ENCODE results near the gene PRRG4.

PRRG4 gene

DNA sequence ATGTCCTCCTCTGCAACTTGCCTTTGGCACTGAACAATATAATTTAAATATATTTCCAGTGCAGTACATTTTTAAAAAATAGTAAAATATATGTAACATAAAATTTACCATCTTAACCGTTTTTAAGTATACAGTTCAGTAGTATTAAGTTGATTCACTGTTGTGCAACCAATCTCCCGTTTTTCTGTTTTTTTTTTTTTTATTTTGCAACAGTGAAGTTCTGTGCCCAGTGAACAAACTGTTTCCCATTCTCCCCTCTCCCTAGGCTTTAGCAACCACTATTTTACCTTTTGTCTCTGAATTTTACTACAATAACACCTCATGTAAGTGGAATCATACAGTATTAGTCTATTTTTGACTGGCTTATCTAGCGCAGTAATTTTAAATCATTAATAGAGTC is 13.8 kb downstream of the PRRG4 start:
- H3K4me1 ChIP-seq (ENCODE audit: control insufficient read depth, low read depth, low read length) = no peaks in the 10 kb centered on the region
- no peak overlapping the region for H3K18ac ChIP-seq (ENCODE audit: low read length)
- no peaks in the 10 kb centered on the region for H3K36me3 ChIP-seq (ENCODE audit: control insufficient read depth, insufficient read depth, low read length)
- no peak overlapping the region for H4K8ac ChIP-seq (ENCODE audit: low read depth, low read length)
- H3K4me2 ChIP-seq (ENCODE audit: low read length) = no peak overlapping the region
- H3K9ac ChIP-seq (ENCODE audit: low read length) = no peak overlapping the region
- no peak overlapping the region for H3K27ac ChIP-seq (ENCODE audit: low read depth, low read length)
- no CpG with 5 or more reads among the region's 3 CpGs for WGBS (ENCODE audit: extremely low coverage, insufficient coverage, low lambda C conversion rate)
- H3K79me2 ChIP-seq (ENCODE audit: control insufficient read depth, insufficient read depth, low read length) = no peaks in the 10 kb centered on the region
- H3K79me1 ChIP-seq (ENCODE audit: low read length) = no peaks in the 10 kb centered on the region
- H3K56ac ChIP-seq (ENCODE audit: low read length) = no peak overlapping the region
- no peak overlapping the region for H4K5ac ChIP-seq (ENCODE audit: low read length)
- no peak for DNase-seq
- no peak overlapping the region for H2BK15ac ChIP-seq (replicated peaks; ENCODE audit: low read depth)
- H3K4me3 ChIP-seq (ENCODE audit: low read length) = no peak overlapping the region
- no peak overlapping the region for H3K4ac ChIP-seq (ENCODE audit: low read depth, low read length)
- no peak overlapping the region for H2BK120ac ChIP-seq (ENCODE audit: low read depth, low read length)
- no peaks in the 10 kb centered on the region for H3K27me3 ChIP-seq (ENCODE audit: insufficient read depth, low read length, poor library complexity)
- H2AK5ac ChIP-seq (ENCODE audit: low read length) = no peak overlapping the region
- no peak overlapping the region for H2BK5ac ChIP-seq (ENCODE audit: low read length)
- no peak overlapping the region for H3K23ac ChIP-seq (ENCODE audit: low read length)

DNA sequence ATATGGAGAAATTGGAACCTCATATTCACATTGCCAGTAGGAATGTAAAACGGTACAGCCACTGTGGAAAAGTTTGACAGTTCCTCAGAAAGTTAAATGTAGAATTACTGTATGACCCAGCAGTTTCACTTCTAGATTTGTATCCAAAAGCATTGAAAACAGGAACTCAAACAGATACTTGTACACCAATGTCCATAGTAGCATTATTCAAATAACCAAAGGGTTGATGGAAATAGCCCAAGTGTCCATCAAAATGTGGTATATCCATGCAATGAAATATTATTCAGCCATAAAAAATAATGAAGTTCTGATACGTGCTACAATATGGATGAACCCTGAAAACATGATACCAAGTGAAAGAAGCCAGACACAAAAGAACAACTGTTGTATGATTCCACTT is 17.8 kb downstream of the PRRG4 start:
- no CpG with 5 or more reads among the region's 2 CpGs for WGBS (ENCODE audit: extremely low coverage, insufficient coverage, low lambda C conversion rate)
- no peak overlapping the region for H2BK5ac ChIP-seq (ENCODE audit: low read length)

DNA sequence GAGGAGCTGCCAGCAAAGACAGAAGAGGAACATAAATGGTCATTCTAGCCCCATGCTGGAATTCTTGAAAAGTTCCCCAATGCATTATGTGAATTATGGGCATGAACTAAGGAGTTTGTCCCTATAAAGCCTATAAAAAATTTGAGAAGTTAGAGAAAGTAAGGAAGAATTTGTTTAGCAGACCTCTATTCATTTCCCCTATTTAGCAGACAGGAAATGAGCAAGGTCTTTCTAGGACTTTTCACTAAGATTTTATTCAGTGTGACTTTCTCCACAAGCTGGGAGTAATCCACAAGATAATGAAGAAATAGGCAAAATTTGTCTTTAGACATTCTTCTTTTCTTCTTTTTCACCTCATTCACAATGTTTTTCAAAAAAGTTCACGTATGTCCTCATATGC is 20.0 kb downstream of the PRRG4 start:
- no peak for DNase-seq
- Histone ChIP-seq H3K18ac (ENCODE audit: low read length) (no peak overlapping the region), H2BK120ac (ENCODE audit: low read depth, low read length) (no peak overlapping the region), H3K79me1 (ENCODE audit: low read length) (no peaks in the 10 kb centered on the region), H3K23ac (ENCODE audit: low read length) (no peak overlapping the region), H3K9ac (ENCODE audit: low read length) (no peak overlapping the region), H3K27me3 (ENCODE audit: insufficient read depth, low read length, poor library complexity) (no peaks in the 10 kb centered on the region), H3K4ac (ENCODE audit: low read depth, low read length) (no peak overlapping the region), H4K5ac (ENCODE audit: low read length) (no peak overlapping the region), H2BK5ac (ENCODE audit: low read length) (no peak overlapping the region), H2AK5ac (ENCODE audit: low read length) (no peak overlapping the region), H3K4me1 (ENCODE audit: control insufficient read depth, low read depth, low read length) (no peaks in the 10 kb centered on the region), H3K56ac (ENCODE audit: low read length) (no peak overlapping the region), H3K27ac (ENCODE audit: low read depth, low read length) (no peak overlapping the region), H3K4me3 (ENCODE audit: low read length) (no peak overlapping the region), H3K4me2 (ENCODE audit: low read length) (no peak overlapping the region), H2BK15ac (replicated peaks; ENCODE audit: low read depth) (no peak overlapping the region), H3K36me3 (ENCODE audit: control insufficient read depth, insufficient read depth, low read length) (no peaks in the 10 kb centered on the region), H4K8ac (ENCODE audit: low read depth, low read length) (no peak overlapping the region), H3K79me2 (ENCODE audit: control insufficient read depth, insufficient read depth, low read length) (no peaks in the 10 kb centered on the region)
- WGBS (ENCODE audit: extremely low coverage, insufficient coverage, low lambda C conversion rate) = no CpG with 5 or more reads among the region's 1 CpG

More for the DNA sequence above, 17.8 kb downstream of the PRRG4 start:
- Histone ChIP-seq H3K56ac (ENCODE audit: low read length) (no peak overlapping the region), H3K27ac (ENCODE audit: low read depth, low read length) (no peak overlapping the region), H3K4ac (ENCODE audit: low read depth, low read length) (no peak overlapping the region), H3K18ac (ENCODE audit: low read length) (no peak overlapping the region), H3K4me3 (ENCODE audit: low read length) (no peak overlapping the region), H3K4me1 (ENCODE audit: control insufficient read depth, low read depth, low read length) (no peaks in the 10 kb centered on the region), H3K23ac (ENCODE audit: low read length) (no peak overlapping the region), H3K79me2 (ENCODE audit: control insufficient read depth, insufficient read depth, low read length) (no peaks in the 10 kb centered on the region), H4K5ac (ENCODE audit: low read length) (no peak overlapping the region), H2AK5ac (ENCODE audit: low read length) (no peak overlapping the region), H4K8ac (ENCODE audit: low read depth, low read length) (no peak overlapping the region), H2BK120ac (ENCODE audit: low read depth, low read length) (no peak overlapping the region), H2BK15ac (replicated peaks; ENCODE audit: low read depth) (no peak overlapping the region), H3K4me2 (ENCODE audit: low read length) (no peak overlapping the region), H3K79me1 (ENCODE audit: low read length) (no peaks in the 10 kb centered on the region), H3K36me3 (ENCODE audit: control insufficient read depth, insufficient read depth, low read length) (no peaks in the 10 kb centered on the region), H3K9ac (ENCODE audit: low read length) (no peak overlapping the region), H3K27me3 (ENCODE audit: insufficient read depth, low read length, poor library complexity) (no peaks in the 10 kb centered on the region)
- no peak for DNase-seq

DNA sequence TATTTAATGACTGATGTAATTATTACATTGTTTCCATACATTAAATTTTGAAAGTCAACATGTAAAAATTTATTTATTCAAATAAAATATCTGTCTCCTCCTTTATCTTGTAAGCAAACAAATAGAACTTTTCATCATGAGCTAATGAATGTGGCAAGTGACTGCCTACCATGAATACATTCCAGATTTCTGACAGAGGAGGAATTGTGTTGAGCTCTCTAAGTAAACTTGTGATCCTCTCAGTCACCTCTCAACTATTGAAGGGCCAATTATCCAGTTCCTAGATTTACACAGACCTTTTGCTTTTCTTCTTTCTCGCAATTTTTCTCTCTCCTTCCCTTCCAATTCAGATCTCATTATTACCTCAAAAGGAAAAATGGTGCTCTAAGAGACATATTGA is 21.5 kb downstream of the PRRG4 start:
- no peak overlapping the region for H2AK5ac ChIP-seq (ENCODE audit: low read length)
- H4K8ac ChIP-seq (ENCODE audit: low read depth, low read length) = no peak overlapping the region
- no peaks in the 10 kb centered on the region for H3K79me2 ChIP-seq (ENCODE audit: control insufficient read depth, insufficient read depth, low read length)
- no peaks in the 10 kb centered on the region for H3K4me1 ChIP-seq (ENCODE audit: control insufficient read depth, low read depth, low read length)
- DNase-seq = no peak
- H3K23ac ChIP-seq (ENCODE audit: low read length) = no peak overlapping the region
- H3K79me1 ChIP-seq (ENCODE audit: low read length) = no peaks in the 10 kb centered on the region
- H3K27ac ChIP-seq (ENCODE audit: low read depth, low read length) = no peak overlapping the region
- no peaks in the 10 kb centered on the region for H3K36me3 ChIP-seq (ENCODE audit: control insufficient read depth, insufficient read depth, low read length)
- H3K27me3 ChIP-seq (ENCODE audit: insufficient read depth, low read length, poor library complexity) = no peaks in the 10 kb centered on the region
- WGBS (ENCODE audit: extremely low coverage, insufficient coverage, low lambda C conversion rate) = no CpG with 5 or more reads among the region's 1 CpG
- no peak overlapping the region for H2BK5ac ChIP-seq (ENCODE audit: low read length)
- no peak overlapping the region for H4K5ac ChIP-seq (ENCODE audit: low read length)
- H3K9ac ChIP-seq (ENCODE audit: low read length) = no peak overlapping the region
- H3K4ac ChIP-seq (ENCODE audit: low read depth, low read length) = no peak overlapping the region
- no peak overlapping the region for H3K4me2 ChIP-seq (ENCODE audit: low read length)
- no peak overlapping the region for H3K4me3 ChIP-seq (ENCODE audit: low read length)
- H2BK120ac ChIP-seq (ENCODE audit: low read depth, low read length) = no peak overlapping the region
- H3K18ac ChIP-seq (ENCODE audit: low read length) = no peak overlapping the region
- no peak overlapping the region for H2BK15ac ChIP-seq (replicated peaks; ENCODE audit: low read depth)
- H3K56ac ChIP-seq (ENCODE audit: low read length) = no peak overlapping the region

DNA sequence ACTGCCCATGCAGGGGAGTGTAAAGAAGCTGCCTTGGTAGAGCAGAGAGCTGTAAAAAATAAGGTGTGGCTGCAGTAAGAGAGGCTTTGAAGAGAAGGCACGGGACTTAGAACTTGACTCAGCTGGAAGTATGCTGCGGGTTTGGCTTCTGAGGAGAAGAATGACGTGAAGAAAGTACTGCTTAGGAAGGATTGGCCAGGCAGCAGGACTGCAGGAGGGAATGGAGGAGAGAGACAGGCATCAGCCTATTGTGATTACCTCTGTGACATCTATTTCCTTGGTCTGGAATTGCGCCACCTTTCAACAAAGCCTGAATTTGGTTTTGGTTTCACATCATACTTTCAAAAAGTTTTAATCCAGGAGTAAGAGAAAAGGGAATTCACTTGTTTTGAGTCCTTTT is 22.5 kb downstream of the PRRG4 start:
- no peaks in the 10 kb centered on the region for H3K27me3 ChIP-seq (ENCODE audit: insufficient read depth, low read length, poor library complexity)
- no peak overlapping the region for H3K9ac ChIP-seq (ENCODE audit: low read length)
- H3K79me2 ChIP-seq (ENCODE audit: control insufficient read depth, insufficient read depth, low read length) = no peaks in the 10 kb centered on the region
- no peak overlapping the region for H3K4me2 ChIP-seq (ENCODE audit: low read length)
- no peak overlapping the region for H2BK120ac ChIP-seq (ENCODE audit: low read depth, low read length)
- no peak overlapping the region for H3K27ac ChIP-seq (ENCODE audit: low read depth, low read length)
- H3K36me3 ChIP-seq (ENCODE audit: control insufficient read depth, insufficient read depth, low read length) = no peaks in the 10 kb centered on the region
- no peak overlapping the region for H4K8ac ChIP-seq (ENCODE audit: low read depth, low read length)
- H3K56ac ChIP-seq (ENCODE audit: low read length) = no peak overlapping the region
- WGBS (ENCODE audit: extremely low coverage, insufficient coverage, low lambda C conversion rate) = no CpG with 5 or more reads among the region's 4 CpGs
- H3K4ac ChIP-seq (ENCODE audit: low read depth, low read length) = no peak overlapping the region
- no peak overlapping the region for H4K5ac ChIP-seq (ENCODE audit: low read length)
- H3K4me3 ChIP-seq (ENCODE audit: low read length) = no peak overlapping the region
- no peaks in the 10 kb centered on the region for H3K4me1 ChIP-seq (ENCODE audit: control insufficient read depth, low read depth, low read length)
- DNase-seq = peak; percentile 8
- no peak overlapping the region for H3K18ac ChIP-seq (ENCODE audit: low read length)
- H3K23ac ChIP-seq (ENCODE audit: low read length) = no peak overlapping the region
- H2BK15ac ChIP-seq (replicated peaks; ENCODE audit: low read depth) = no peak overlapping the region
- no peaks in the 10 kb centered on the region for H3K79me1 ChIP-seq (ENCODE audit: low read length)
- H2AK5ac ChIP-seq (ENCODE audit: low read length) = no peak overlapping the region
- H2BK5ac ChIP-seq (ENCODE audit: low read length) = no peak overlapping the region

DNA sequence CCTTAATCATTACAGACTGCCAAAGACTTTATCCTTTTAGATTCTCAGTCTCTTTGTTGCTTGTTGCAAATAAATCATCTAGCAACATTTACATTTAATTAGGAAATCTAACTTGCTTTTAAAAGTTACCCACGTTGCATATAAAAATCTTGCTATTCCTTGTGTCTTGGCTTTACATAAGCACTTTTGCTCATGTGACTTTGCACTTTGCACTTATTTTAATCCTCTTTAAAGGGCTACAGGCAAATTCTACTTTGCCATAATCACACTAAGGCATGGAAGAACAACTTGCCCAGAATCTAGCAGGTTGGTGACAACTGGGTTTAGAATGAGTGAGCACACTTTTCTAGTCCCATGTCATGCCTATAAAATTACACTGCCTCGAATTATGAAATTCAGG is 25.9 kb downstream of the PRRG4 start:
- Histone ChIP-seq H2AK5ac (ENCODE audit: low read length) (no peak overlapping the region), H2BK15ac (replicated peaks; ENCODE audit: low read depth) (no peak overlapping the region), H3K27ac (ENCODE audit: low read depth, low read length) (no peak overlapping the region), H3K4me3 (ENCODE audit: low read length) (no peak overlapping the region), H3K4me2 (ENCODE audit: low read length) (no peak overlapping the region), H3K79me1 (ENCODE audit: low read length) (no peaks in the 10 kb centered on the region), H3K4me1 (ENCODE audit: control insufficient read depth, low read depth, low read length) (no peaks in the 10 kb centered on the region), H3K4ac (ENCODE audit: low read depth, low read length) (no peak overlapping the region), H3K79me2 (ENCODE audit: control insufficient read depth, insufficient read depth, low read length) (no peaks in the 10 kb centered on the region), H2BK5ac (ENCODE audit: low read length) (no peak overlapping the region), H3K27me3 (ENCODE audit: insufficient read depth, low read length, poor library complexity) (no peaks in the 10 kb centered on the region), H3K18ac (ENCODE audit: low read length) (no peak overlapping the region), H3K36me3 (ENCODE audit: control insufficient read depth, insufficient read depth, low read length) (no peaks in the 10 kb centered on the region), H3K9ac (ENCODE audit: low read length) (no peak overlapping the region), H3K56ac (ENCODE audit: low read length) (no peak overlapping the region), H2BK120ac (ENCODE audit: low read depth, low read length) (no peak overlapping the region), H4K8ac (ENCODE audit: low read depth, low read length) (no peak overlapping the region), H3K23ac (ENCODE audit: low read length) (no peak overlapping the region), H4K5ac (ENCODE audit: low read length) (no peak overlapping the region)
- no CpG with 5 or more reads among the region's 2 CpGs for WGBS (ENCODE audit: extremely low coverage, insufficient coverage, low lambda C conversion rate)
- DNase-seq = no peak
